Activated naive CD4-positive, alpha-beta T cell treated with anti-CD3 and anti-CD28 coated beads, Interleukin-2, amount 10 ng/mL, durations not matched to agents 7 days and 5 days (primary cell): Measurements from ENCODE around the gene ANKRD11.

Experiments used
- CTCF ChIA-PET: fragments of 350-600 bp; sonication (Branson Sonifier 250); formaldehyde crosslinking; loops from one replicate; lab custom pipeline; 2021; ENCODE audit warnings: antibody characterized with exemption; lab: Charles Lee
- DNase-seq: peaks from one replicate; pipeline ENCODE4 v3.0.0-alpha.2; 2020
- H3K27ac Mint-ChIP-seq: one replicate; pipeline ENCODE4 v1.8.0; 2021; ENCODE audit warnings: mild to moderate bottlenecking, moderate library complexity, mixed read lengths
- H3K27me3 Mint-ChIP-seq: one replicate; pipeline ENCODE4 v1.8.0; 2021; ENCODE audit warnings: mild to moderate bottlenecking, mixed read lengths
- H3K36me3 Mint-ChIP-seq: one replicate; pipeline ENCODE4 v1.8.0; 2021; ENCODE audit warnings: mixed read lengths
- H3K4me1 Mint-ChIP-seq: one replicate; pipeline ENCODE4 v1.8.0; 2021; ENCODE audit warnings: mixed read lengths
- H3K4me3 Mint-ChIP-seq: one replicate; pipeline ENCODE4 v1.8.0; 2021; ENCODE audit warnings: mild to moderate bottlenecking, moderate library complexity, mixed read lengths
- H3K9me3 Mint-ChIP-seq: one replicate; pipeline ENCODE4 v1.8.0; 2021; ENCODE audit warnings: mixed read lengths

Gene ANKRD11

DNA sequence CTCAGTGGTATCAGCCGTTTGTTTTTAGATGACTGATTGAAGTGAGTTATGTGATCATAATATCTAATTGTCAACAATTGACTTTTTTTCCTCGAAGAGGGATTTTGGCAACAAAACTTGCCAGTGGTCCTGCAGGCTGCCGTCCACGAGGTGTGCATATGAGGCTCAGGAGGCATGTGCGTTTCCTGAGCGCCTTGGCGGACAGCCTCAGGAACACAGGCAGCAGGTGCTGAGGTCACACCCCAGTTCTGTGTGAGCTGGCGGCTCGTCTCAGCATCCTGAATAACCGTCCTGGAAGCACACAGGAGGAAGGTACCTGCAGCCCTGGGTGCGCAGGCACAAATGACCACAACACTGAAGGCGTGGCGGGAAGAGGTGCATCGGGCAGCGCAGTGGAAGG, 29.5 kb upstream of the ANKRD11 start:
- H3K9me3 Mint-ChIP-seq: no peaks in the 10 kb centered on the region
- no peaks in the 10 kb centered on the region for H3K4me1 Mint-ChIP-seq
- DNase-seq: no peak
- no peaks in the 10 kb centered on the region for H3K27me3 Mint-ChIP-seq
- H3K27ac Mint-ChIP-seq: peak overlapping the region; percentile 37
- CTCF ChIA-PET: no interaction called here
- peaks cover 35% of the 10 kb centered on the region for H3K36me3 Mint-ChIP-seq
- no peak overlapping the region for H3K4me3 Mint-ChIP-seq

DNA sequence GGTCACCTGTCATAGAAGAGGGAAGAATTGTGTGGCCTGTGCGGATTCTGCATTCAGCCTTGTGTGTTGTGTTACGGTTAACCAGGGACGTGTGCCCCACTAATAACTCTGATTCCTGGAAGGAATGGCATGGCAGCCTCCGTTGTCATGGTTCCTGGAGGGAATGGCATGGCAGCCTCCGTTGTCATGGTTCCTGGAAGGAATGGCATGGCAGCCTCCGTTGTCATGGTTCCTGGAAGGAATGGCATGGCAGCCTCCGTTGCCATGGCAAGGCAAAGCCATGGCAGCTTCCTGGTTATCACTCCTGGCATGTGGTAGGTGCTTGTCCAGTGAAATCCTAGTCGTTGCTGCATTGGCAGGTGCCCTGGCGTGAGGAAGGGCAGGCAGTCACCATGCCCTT, 26.8 kb upstream of the ANKRD11 start:
- no peaks in the 10 kb centered on the region for H3K4me1 Mint-ChIP-seq
- H3K27me3 Mint-ChIP-seq: no peaks in the 10 kb centered on the region
- CTCF ChIA-PET: no interaction called here
- no peak overlapping the region for H3K4me3 Mint-ChIP-seq
- H3K36me3 Mint-ChIP-seq: peaks cover 33% of the 10 kb centered on the region
- H3K9me3 Mint-ChIP-seq: no peaks in the 10 kb centered on the region
- H3K27ac Mint-ChIP-seq: no peak overlapping the region
- no peak for DNase-seq

DNA sequence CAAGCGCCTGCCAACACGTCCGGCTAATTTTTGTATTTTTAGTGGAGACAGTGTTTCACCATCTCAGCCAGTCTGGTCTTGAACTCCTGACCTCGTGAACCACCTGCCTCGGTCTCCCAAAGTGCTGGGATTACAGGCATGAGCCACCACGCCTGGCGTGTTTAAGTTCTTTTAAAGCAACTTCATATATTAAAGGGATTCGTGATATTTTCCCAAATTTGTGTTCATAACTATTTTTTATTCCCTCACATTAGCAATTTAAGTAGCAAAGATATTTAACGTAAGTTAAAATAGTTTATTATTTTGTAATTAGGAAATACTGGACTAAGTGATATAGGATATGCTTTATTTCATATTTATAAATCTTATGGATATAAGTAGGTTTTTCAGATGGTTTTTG, 22.1 kb upstream of the ANKRD11 start:
- no peaks in the 10 kb centered on the region for H3K9me3 Mint-ChIP-seq
- H3K36me3 Mint-ChIP-seq: peaks cover 16% of the 10 kb centered on the region
- no peaks in the 10 kb centered on the region for H3K27me3 Mint-ChIP-seq
- peaks cover 12% of the 10 kb centered on the region for H3K4me1 Mint-ChIP-seq
- H3K27ac Mint-ChIP-seq: no peak overlapping the region
- CTCF ChIA-PET: no interaction called here
- H3K4me3 Mint-ChIP-seq: no peak overlapping the region
- no peak for DNase-seq

- Mint-ChIP-seq H3K36me3 (peaks cover 11% of the 10 kb centered on the region), H3K27ac (no peak overlapping the region), H3K9me3 (no peaks in the 10 kb centered on the region), H3K4me1 (peaks cover 19% of the 10 kb centered on the region), H3K4me3 (no peak overlapping the region), H3K27me3 (no peaks in the 10 kb centered on the region)
- CTCF ChIA-PET: no interaction called here
- no peak for DNase-seq
Observed at GRCh38 chr16:89511374-89511773, 21.0 kb upstream of the ANKRD11 start.

GRCh38 chr16:89510526-89510925, 20.2 kb upstream of the ANKRD11 start:
- Mint-ChIP-seq H3K27ac (no peak overlapping the region), H3K27me3 (no peaks in the 10 kb centered on the region), H3K4me1 (peaks cover 28% of the 10 kb centered on the region), H3K9me3 (no peaks in the 10 kb centered on the region), H3K4me3 (peak overlapping the region; percentile 88), H3K36me3 (peaks cover 11% of the 10 kb centered on the region)
- DNase-seq: no peak
- CTCF ChIA-PET: interaction anchor here (0.8 kb wide), 1 partner anchor 177 kb away, joined by 3 read pairs; no protein-coding TSS in a partner anchor

DNA sequence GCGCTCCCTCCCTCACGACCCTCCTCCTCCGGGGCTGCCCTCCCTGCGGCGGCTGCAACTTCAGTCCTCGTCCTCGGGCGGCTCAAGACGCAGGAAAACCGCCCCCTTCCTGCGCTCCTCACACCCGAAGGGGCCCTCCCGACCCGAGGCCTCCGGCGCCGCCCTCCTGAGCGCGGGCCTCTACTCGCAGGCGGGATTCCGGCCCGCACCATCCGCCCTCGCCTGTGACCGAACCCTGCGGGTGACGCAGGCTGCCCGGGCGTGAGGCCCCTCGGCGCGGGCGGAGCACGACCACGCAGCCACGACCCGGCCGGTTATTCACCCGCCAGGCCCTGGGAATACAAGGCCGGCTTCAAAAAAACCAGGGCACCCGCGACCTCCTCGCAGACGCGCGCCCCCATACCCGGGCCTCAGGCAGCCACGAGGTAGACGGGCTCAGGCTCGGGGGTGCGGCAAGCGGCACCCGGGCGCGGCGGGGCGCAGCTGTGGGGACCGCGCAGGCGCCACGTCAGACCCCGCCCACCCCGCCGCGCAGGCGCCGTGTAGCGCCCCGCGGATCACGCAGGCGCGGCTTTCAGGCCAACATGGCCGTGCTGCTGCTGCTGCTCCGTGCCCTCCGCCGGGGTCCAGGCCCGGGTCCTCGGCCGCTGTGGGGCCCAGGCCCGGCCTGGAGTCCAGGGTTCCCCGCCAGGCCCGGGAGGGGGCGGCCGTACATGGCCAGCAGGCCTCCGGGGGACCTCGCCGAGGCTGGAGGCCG, 17.7 kb upstream of the ANKRD11 start, which contains the start of gene SPG7:
Gene SPG7, plus strand, starts transcription at position 570 of the 757 bp plus-strand sequence. Its CDS starts 15 bp downstream, at position 585.
- CTCF ChIA-PET: interaction anchor here (1.0 to 2.1 kb wide), 10 partner anchors 49 to 290 kb away, joined by 3 to 8 read pairs (median 5); partner anchors contain the start of gene ZNF778
- Mint-ChIP-seq H3K9me3 (no peaks in the 10 kb centered on the region), H3K27ac (peak within 1 kb of the TSS; percentile 93), H3K4me3 (peak within 1 kb of the TSS; percentile 88), H3K27me3 (no peaks in the 10 kb centered on the region), H3K36me3 (peaks cover 5% of the 10 kb centered on the region), H3K4me1 (peaks cover 38% of the 10 kb centered on the region)
- DNase-seq: peak; percentile 90

- CTCF ChIA-PET: interaction anchor here (1.0 to 2.0 kb wide), 4 partner anchors 50 to 218 kb away, joined by 3 to 7 read pairs (median 4); no protein-coding TSS in a partner anchor
- DNase-seq: no peak
- Mint-ChIP-seq H3K4me3 (peak overlapping the region; percentile 69), H3K36me3 (peaks cover 5% of the 10 kb centered on the region), H3K27me3 (no peaks in the 10 kb centered on the region), H3K4me1 (peaks cover 38% of the 10 kb centered on the region), H3K27ac (peak overlapping the region; percentile 91), H3K9me3 (no peaks in the 10 kb centered on the region)
Observed at GRCh38 chr16:89507214-89507833, 17.0 kb upstream of the ANKRD11 start.

- Mint-ChIP-seq H3K27ac (peak overlapping the region; percentile 91), H3K36me3 (peaks cover 5% of the 10 kb centered on the region), H3K4me3 (peak overlapping the region; percentile 69), H3K27me3 (no peaks in the 10 kb centered on the region), H3K4me1 (peaks cover 38% of the 10 kb centered on the region), H3K9me3 (no peaks in the 10 kb centered on the region)
- CTCF ChIA-PET: interaction anchor here (0.7 to 1.3 kb wide), 4 partner anchors 12 to 183 kb away, joined by 3 to 5 read pairs (median 4); no protein-coding TSS in a partner anchor
- DNase-seq: peak; percentile 53
Observed at GRCh38 chr16:89506791-89507191, 16.4 kb upstream of the ANKRD11 start.

DNA sequence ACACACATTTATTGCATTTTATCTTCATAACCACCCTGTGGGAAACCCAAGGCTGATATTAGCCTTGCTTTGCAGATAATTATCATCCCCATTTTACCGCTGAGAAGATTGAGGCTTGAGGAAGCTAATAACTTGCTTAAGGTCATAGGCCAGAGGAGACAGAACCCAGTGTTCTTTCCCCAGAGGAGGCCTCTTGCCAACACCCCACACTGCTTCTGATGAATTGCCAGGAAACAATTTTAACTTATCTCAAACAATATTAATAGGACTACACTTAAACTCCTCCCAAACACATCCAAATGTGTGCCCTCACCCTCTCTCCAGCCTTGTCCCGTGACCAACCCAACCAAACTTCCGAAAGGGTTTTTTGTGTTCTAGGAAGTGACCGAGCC, 15.7 kb upstream of the ANKRD11 start:
- DNase-seq: no peak
- H3K27me3 Mint-ChIP-seq: no peaks in the 10 kb centered on the region
- H3K9me3 Mint-ChIP-seq: no peaks in the 10 kb centered on the region
- H3K4me3 Mint-ChIP-seq: peak overlapping the region; percentile 69
- H3K27ac Mint-ChIP-seq: peak overlapping the region; percentile 91
- peaks cover 38% of the 10 kb centered on the region for H3K4me1 Mint-ChIP-seq
- peaks cover 2% of the 10 kb centered on the region for H3K36me3 Mint-ChIP-seq
- CTCF ChIA-PET: interaction anchor here (0.7 kb wide), 1 partner anchor 12 kb away, joined by 5 read pairs; no protein-coding TSS in a partner anchor

GRCh38 chr16:89505204-89506112, 15.1 kb upstream of the ANKRD11 start:
- H3K36me3 Mint-ChIP-seq: no peaks in the 10 kb centered on the region
- peak overlapping the region; percentile 91 for H3K27ac Mint-ChIP-seq
- H3K27me3 Mint-ChIP-seq: no peaks in the 10 kb centered on the region
- peak overlapping the region; percentile 69 for H3K4me3 Mint-ChIP-seq
- no peaks in the 10 kb centered on the region for H3K9me3 Mint-ChIP-seq
- CTCF ChIA-PET: no interaction called here
- peak; percentile 92 for DNase-seq
- peaks cover 36% of the 10 kb centered on the region for H3K4me1 Mint-ChIP-seq

DNA sequence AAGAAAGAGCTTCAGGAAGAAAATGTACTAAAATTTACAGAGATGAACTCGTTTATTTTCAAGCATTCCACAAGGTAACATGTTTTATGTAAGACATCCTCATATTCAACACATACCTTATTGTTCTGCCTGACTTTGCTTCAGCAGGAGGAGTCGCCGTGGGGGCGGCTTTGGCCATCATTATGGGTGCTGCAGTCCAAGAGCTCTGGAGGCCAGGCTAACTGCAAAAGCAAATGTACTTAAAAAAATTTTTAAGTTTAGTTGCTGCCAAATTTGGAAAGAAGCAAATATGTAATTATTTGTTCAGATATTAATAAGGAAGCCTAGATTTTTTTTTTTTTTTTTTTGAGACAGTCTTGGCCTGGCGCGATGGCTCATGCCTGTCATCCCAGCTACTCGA, 13.7 kb upstream of the ANKRD11 start:
- peaks cover 28% of the 10 kb centered on the region for H3K4me1 Mint-ChIP-seq
- H3K27ac Mint-ChIP-seq: peak overlapping the region; percentile 65
- H3K9me3 Mint-ChIP-seq: no peaks in the 10 kb centered on the region
- CTCF ChIA-PET: interaction anchor here (0.6 kb wide), 2 partner anchors 12 to 65 kb away, joined by 3 read pairs; no protein-coding TSS in a partner anchor
- H3K27me3 Mint-ChIP-seq: no peaks in the 10 kb centered on the region
- no peak for DNase-seq
- no peak overlapping the region for H3K4me3 Mint-ChIP-seq
- H3K36me3 Mint-ChIP-seq: no peaks in the 10 kb centered on the region

DNA sequence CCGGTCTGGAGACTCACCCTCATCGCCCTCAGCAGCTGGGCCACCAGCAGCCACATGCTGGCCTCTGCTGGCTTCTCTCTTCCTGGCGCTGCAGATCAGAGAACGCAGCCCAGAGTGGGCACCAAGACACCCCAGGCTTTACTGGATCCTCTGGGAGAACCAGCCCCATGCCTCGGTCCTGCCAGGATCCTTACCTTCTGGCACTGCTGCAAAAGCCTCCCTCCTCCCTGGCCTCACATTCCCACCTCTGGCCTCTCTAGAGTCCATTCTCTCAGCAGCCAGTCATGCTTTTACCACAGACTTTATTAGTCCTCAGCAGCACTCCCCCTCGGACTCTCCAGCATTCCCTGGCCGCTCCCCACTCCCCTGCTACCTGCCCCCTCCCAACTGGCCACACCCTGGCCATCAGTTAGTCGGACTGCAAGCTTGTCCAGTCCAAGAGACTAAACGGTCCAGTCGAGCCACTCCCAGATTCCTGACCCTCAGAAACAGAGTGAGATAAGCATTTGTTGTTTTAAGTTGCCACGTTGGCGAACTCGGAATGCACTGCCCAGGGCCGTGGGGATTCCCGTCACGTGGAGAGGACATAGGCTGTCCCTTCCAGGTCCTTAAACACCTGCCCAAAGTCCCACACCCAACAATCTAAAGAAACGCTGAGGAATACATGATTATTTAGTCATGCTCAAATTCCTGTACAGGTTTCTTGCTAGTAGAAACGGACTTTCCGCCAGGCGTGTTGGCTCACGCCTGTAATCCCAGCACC, 11.9 kb upstream of the ANKRD11 start:
- CTCF ChIA-PET: no interaction called here

DNA sequence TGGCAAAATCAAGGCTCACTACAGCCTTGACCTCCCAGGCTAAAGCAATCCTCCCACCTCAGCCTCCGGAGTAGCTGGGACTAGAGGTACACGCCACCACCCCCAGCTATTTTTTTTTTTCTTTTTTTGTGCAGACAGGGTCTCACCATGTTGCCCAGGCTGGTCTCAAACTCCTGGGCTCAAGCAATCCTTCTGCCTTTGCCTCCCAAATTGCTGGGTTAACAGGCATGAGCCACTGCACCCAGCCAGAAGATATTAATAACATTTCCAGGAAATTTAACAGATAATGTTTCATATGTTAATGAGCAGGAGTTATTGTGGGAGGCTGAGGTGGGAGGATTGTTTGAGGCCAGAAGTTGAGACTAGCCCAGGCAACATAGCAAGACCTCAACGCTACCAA, 9.4 kb upstream of the ANKRD11 start:
- peaks cover 6% of the 10 kb centered on the region for H3K4me1 Mint-ChIP-seq
- no peak for DNase-seq
- H3K27me3 Mint-ChIP-seq: no peaks in the 10 kb centered on the region
- no peaks in the 10 kb centered on the region for H3K9me3 Mint-ChIP-seq
- H3K4me3 Mint-ChIP-seq: no peak overlapping the region
- no peak overlapping the region for H3K27ac Mint-ChIP-seq
- CTCF ChIA-PET: interaction anchor here (0.6 kb wide), 1 partner anchor 329 kb away, joined by 3 read pairs; no protein-coding TSS in a partner anchor
- peaks cover 2% of the 10 kb centered on the region for H3K36me3 Mint-ChIP-seq

More for the DNA sequence above, 11.9 kb upstream of the ANKRD11 start:
- Mint-ChIP-seq H3K27ac (no peak overlapping the region), H3K9me3 (no peaks in the 10 kb centered on the region), H3K4me1 (peaks cover 26% of the 10 kb centered on the region), H3K27me3 (no peaks in the 10 kb centered on the region), H3K36me3 (peaks cover 2% of the 10 kb centered on the region), H3K4me3 (no peak overlapping the region)
- no peak for DNase-seq
